Measurements from ENCODE around the gene FAM163B.

- TF ChIP-seq CTCF (IDR thresholded peaks at IDR 0.05; ENCODE audit: extremely low read depth in 1 of 2, insufficient read depth in 1 of 2, low read depth in 1 of 2, low read length in 2 of 2) (no peak), EZH2 (IDR thresholded peaks at IDR 0.05; ENCODE audit: borderline replicate concordance, low read depth, low read length, severe bottlenecking) (no peak), MAX (IDR thresholded peaks at IDR 0.05; ENCODE audit: insufficient read depth, insufficient read length) (no peak), FOS (IDR thresholded peaks at IDR 0.05; ENCODE audit: borderline replicate concordance, insufficient read depth, low read length) (no peak), POLR2AphosphoS5 (IDR thresholded peaks at IDR 0.05; ENCODE audit: insufficient read depth, low read depth, low read length) (no peak), POLR2A (IDR thresholded peaks at IDR 0.05; ENCODE audit: low read depth, low read length) (no peak), JUN (IDR thresholded peaks at IDR 0.05; ENCODE audit: borderline replicate concordance, insufficient read depth, insufficient read length, low read depth) (no peak)
These were observed 6.9 kb downstream of the FAM163B start for GRCh38 chr9:133602277-133602676.

Data from endothelial cell of umbilical vein (primary cell).